GM12874 (cell line): Measurements from ENCODE around the gene LGALS3BP.

ENCODE experiments used
- TF ChIP-seq, protein P1 (sequence below): IDR thresholded peaks from 2 replicates; pipeline ENCODE4 v1.5.1; 2011; ENCODE audit warnings: low read depth, mild to moderate bottlenecking, control low read depth, low read length, moderate library complexity; ENCODE audit not compliant: insufficient read depth

The LGALS3BP gene

DNA sequence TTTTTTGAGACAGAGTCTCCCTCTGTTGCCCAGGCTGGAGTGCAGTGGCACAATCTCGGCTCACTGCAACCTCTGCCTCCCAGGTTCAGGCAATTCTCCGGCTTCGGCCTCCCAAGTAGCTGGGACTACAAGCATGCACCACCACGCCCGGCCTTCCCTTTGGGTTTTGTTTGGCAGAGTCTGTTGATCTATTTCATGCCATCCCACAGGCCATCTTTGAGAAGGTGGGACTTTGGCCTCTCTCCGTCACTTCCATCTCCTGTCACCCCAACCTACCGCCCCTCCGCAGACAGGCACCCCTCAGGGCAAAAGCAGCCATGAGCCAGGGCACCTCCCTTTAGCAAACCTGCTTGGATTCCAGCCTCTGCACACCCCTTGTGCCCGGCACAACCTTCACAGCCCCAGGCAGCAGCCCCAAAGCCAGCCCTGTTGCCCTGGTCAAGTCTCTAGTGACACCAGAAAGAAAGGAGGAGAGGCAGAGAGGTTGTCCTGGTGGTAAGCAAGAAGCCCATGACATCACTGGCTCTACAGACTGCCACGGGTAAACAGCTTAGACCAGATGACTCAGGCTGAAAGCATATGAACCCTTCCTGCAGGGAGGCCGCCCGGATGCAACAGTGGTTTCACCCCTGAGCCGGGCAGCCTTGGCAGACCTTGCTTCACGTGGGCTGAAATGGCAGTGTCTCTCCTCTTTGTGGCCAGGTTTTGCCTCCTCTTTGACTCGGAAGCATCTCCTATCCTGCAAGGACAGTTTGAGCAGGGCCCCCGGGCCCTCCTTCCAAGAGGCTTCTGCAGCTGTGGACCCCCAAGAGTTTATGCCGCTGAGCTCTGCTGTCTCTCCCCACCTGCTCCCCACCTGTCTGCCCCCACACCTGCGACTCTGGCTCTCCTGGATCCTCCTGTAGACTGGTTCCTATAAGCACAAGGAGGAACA is 46.4 kb downstream of the LGALS3BP start:
- TF ChIP-seq, protein P1, sequence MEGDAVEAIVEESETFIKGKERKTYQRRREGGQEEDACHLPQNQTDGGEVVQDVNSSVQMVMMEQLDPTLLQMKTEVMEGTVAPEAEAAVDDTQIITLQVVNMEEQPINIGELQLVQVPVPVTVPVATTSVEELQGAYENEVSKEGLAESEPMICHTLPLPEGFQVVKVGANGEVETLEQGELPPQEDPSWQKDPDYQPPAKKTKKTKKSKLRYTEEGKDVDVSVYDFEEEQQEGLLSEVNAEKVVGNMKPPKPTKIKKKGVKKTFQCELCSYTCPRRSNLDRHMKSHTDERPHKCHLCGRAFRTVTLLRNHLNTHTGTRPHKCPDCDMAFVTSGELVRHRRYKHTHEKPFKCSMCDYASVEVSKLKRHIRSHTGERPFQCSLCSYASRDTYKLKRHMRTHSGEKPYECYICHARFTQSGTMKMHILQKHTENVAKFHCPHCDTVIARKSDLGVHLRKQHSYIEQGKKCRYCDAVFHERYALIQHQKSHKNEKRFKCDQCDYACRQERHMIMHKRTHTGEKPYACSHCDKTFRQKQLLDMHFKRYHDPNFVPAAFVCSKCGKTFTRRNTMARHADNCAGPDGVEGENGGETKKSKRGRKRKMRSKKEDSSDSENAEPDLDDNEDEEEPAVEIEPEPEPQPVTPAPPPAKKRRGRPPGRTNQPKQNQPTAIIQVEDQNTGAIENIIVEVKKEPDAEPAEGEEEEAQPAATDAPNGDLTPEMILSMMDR = no peak

DNA sequence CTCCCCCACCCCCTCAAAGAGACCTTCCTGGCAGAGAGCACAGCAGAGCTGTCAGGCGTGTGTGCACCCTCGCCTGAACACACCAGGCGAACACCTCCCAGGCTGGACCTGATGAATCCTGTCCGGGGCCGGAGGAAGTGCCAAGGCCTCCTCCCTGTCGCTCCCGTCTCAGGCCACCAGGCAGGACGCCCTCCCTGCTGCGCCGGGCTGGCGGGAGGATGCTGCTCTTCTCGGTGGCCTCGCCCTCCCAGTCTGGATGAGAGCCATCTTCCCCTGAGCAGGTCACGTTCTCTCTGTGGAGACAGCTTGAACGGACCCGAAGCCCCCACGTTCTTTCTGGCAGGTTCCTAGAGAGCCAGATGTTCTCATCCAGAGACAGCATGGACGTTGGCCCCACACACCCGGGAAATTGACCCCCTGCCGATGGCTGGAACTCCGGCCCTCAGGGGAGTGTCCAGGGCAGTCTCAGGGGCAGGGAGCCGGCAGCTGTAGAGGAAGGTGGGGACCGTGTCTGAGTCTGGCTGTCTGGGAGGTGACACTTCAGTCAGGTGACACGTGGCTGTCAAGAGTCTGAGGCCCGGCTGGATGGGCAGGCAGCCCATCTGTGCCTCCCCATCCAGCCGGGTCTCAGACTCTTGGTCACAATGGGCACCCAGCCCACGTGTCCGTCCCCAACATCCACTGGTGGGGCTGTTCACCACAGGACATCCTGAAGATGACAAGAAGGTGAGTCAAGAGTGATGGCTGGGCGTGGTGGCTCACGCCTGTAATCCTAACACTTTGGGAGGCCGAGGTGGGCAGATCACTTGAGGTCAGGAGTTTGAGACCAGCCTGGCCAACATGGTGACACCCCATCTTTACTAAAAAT is 49.6 kb downstream of the LGALS3BP start:
- TF ChIP-seq, protein P1 = no peak

DNA sequence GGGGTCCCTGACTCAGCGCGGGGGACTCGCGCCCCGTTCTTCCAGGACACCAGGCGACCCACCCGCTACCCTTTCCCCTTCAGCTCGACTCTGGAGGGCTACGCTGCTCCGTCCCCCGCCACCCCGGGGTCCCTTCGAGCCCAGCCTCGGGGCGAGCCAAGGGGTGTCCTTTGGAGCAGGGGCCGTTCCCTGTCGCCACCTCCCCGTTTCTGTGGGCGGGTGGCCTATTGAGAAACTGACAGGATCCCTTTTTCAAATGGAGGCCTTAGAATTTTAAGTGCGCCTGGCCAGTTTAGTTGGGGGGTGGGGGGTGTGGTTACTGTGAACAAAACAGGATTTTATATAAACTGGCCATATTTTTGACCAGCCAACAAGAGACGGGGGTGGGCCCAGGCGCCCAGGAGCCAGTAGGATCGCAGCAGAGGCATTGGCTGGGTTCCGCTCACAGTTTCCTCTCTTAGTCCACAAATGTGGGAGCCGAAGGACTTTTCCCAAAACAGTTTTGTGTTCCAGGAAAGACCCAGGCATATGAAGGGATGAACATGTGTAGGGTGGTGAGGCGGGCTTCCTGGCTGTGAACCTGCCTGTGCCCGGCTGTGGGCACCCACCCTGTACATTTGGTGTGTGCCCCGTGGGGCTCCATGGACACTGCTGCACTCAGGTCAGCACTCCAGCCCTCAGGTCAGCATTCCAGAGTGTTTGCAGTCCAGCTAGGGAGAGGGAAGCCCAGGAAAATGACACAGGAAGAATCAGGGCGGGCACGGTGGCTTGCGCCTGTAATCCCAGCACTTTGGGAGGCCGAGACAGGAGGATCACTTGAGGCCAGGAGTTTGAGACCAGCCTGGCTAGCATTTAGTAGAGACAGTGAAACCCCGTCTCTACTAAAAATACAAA is 53.8 kb downstream of the LGALS3BP start:
- TF ChIP-seq, protein P1 = no peak

DNA sequence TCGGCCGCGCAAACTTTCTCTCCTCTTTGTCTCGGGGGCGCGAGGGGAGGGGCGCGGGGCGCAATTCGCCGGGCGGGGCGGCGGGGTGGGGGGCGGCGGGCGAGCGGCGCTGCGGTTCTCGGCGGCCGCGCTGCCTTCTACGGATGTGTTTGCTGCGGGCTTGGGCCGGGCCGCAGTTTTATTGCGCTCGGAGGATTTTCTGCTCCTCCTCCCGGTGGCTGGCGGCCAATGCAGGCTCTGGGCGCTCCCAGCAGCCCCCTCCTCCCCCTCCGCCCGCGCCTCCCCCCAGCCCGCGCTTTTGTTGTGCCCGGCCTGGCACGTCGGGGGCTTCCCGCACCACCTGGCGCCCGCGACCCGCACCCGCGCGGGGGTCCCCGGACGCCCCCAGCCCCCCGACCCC is 54.5 kb downstream of the LGALS3BP start, which contains the start of gene TIMP2:
TIMP2 (minus strand) TSS at position 154 of the 400 bp plus-strand sequence. CDS start 299 bp downstream, outside the sequence.
- TF ChIP-seq, protein P1 = 0 out of 2 replicates have a peak, but pooled peaks have one; percentile 10

GRCh38 chr17:78924481-78925151 is 55.1 kb downstream of the LGALS3BP start:
- TF ChIP-seq, protein P1 = no peak

GRCh38 chr17:78923660-78924453 is 55.9 kb downstream of the LGALS3BP start:
- TF ChIP-seq, protein P1 = no peak
